ENCODE measurements around the gene ASIC1.

Gene ASIC1

GRCh38 chr12:50057896-50058670 lies 687 bp downstream of the ASIC1 start:
- H3K9ac ChIP-seq (ENCODE audit: low read length): peak overlapping the region; percentile 54
- H3K27ac ChIP-seq (ENCODE audit: low read depth, low read length): no peak overlapping the region
- no peaks in the 10 kb centered on the region for H3K9me2 ChIP-seq (replicated peaks; ENCODE audit: insufficient read depth, low read length)
- H3F3A ChIP-seq (ENCODE audit: insufficient read depth): no peaks in the 10 kb centered on the region
- H2AFZ ChIP-seq (ENCODE audit: low read depth, low read length, severe bottlenecking): no peak overlapping the region
- H3K79me2 ChIP-seq (ENCODE audit: insufficient read depth, low read length): no peaks in the 10 kb centered on the region
- H3K9me3 ChIP-seq (ENCODE audit: insufficient read depth, low read length): no peaks in the 10 kb centered on the region
- no peaks in the 10 kb centered on the region for H3K36me3 ChIP-seq (ENCODE audit: low read length)
- no peak for TF ChIP-seq EZH2phosphoT487 (conservative IDR thresholded peaks at IDR 0.05; ENCODE audit: low read length)
- TF ChIP-seq, protein P1, sequence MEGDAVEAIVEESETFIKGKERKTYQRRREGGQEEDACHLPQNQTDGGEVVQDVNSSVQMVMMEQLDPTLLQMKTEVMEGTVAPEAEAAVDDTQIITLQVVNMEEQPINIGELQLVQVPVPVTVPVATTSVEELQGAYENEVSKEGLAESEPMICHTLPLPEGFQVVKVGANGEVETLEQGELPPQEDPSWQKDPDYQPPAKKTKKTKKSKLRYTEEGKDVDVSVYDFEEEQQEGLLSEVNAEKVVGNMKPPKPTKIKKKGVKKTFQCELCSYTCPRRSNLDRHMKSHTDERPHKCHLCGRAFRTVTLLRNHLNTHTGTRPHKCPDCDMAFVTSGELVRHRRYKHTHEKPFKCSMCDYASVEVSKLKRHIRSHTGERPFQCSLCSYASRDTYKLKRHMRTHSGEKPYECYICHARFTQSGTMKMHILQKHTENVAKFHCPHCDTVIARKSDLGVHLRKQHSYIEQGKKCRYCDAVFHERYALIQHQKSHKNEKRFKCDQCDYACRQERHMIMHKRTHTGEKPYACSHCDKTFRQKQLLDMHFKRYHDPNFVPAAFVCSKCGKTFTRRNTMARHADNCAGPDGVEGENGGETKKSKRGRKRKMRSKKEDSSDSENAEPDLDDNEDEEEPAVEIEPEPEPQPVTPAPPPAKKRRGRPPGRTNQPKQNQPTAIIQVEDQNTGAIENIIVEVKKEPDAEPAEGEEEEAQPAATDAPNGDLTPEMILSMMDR (IDR thresholded peaks at IDR 0.05; ENCODE audit: insufficient read depth, low read length, poor library complexity, severe bottlenecking): no peak
- H3K4me2 ChIP-seq (ENCODE audit: low read depth, low read length, poor library complexity, severe bottlenecking): peak overlapping the region; percentile 65
- no peaks in the 10 kb centered on the region for H3K27me3 ChIP-seq (ENCODE audit: low read length)
- H4K20me1 ChIP-seq (ENCODE audit: low read depth, low read length): no peaks in the 10 kb centered on the region
- peak overlapping the region; percentile 63 for H3K4me3 ChIP-seq (ENCODE audit: insufficient read depth, low read length, poor library complexity, severe bottlenecking)

DNA sequence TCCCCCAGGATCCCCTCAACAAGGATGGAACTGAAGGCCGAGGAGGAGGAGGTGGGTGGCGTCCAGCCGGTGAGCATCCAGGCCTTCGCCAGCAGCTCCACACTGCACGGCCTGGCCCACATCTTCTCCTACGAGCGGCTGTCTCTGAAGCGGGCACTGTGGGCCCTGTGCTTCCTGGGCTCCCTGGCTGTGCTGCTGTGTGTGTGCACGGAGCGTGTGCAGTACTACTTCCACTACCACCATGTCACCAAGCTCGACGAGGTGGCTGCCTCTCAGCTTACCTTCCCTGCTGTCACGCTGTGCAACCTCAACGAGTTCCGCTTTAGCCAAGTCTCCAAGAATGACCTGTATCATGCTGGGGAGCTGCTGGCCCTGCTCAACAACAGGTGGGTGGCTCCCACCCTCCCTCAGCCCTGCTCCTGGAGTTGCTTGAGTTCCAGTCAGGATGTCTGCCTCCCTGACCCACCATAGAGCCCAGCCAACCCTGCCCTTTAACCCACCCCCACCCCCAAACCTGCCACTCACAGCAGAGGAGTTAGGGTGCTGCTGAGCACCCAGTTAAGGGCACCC lies 1.4 kb downstream of the ASIC1 start:
- H2AFZ ChIP-seq (ENCODE audit: low read depth, low read length, severe bottlenecking): no peak overlapping the region
- H3K9me3 ChIP-seq (ENCODE audit: insufficient read depth, low read length): no peaks in the 10 kb centered on the region
- TF ChIP-seq EZH2phosphoT487 (conservative IDR thresholded peaks at IDR 0.05; ENCODE audit: low read length): no peak
- TF ChIP-seq, protein P1 (IDR thresholded peaks at IDR 0.05; ENCODE audit: insufficient read depth, low read length, poor library complexity, severe bottlenecking): no peak
- no peaks in the 10 kb centered on the region for H3K27me3 ChIP-seq (ENCODE audit: low read length)
- H3F3A ChIP-seq (ENCODE audit: insufficient read depth): no peaks in the 10 kb centered on the region
- no peaks in the 10 kb centered on the region for H4K20me1 ChIP-seq (ENCODE audit: low read depth, low read length)
- no peaks in the 10 kb centered on the region for H3K79me2 ChIP-seq (ENCODE audit: insufficient read depth, low read length)
- no peak overlapping the region for H3K4me2 ChIP-seq (ENCODE audit: low read depth, low read length, poor library complexity, severe bottlenecking)
- no peak overlapping the region for H3K9ac ChIP-seq (ENCODE audit: low read length)
- no peaks in the 10 kb centered on the region for H3K9me2 ChIP-seq (replicated peaks; ENCODE audit: insufficient read depth, low read length)
- H3K4me3 ChIP-seq (ENCODE audit: insufficient read depth, low read length, poor library complexity, severe bottlenecking): no peak overlapping the region
- H3K36me3 ChIP-seq (ENCODE audit: low read length): no peaks in the 10 kb centered on the region
- H3K27ac ChIP-seq (ENCODE audit: low read depth, low read length): no peak overlapping the region

DNA sequence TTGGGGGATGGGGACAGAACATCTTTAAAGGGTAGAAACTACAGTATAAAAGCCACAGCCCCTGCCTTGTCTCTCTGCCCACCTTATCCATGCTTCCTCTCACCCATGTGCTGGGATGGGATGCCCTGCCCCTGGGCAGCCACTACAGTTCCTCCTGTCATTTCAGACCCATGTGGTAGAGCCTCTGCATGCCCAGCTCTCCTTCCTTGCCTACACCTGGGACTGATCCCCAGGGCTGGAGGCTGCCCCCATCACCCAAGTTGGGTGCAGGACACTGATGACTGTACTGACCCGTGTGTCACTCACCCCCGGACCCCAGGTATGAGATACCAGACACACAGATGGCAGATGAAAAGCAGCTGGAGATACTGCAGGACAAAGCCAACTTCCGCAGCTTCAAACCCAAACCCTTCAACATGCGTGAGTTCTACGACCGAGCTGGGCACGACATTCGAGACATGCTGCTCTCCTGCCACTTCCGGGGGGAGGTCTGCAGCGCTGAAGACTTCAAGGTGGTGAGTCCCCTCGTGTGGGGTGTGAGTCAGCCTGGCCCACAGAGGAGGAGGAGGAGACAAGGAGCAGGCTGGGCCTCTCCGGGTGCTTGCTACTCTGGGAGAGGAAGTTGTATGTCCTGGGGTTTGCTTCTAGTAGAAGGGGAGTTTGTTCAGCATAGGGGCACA lies 2.2 kb downstream of the ASIC1 start:
- Histone ChIP-seq H3K27me3 (ENCODE audit: low read length) (no peaks in the 10 kb centered on the region), H3K36me3 (ENCODE audit: low read length) (no peaks in the 10 kb centered on the region), H3K79me2 (ENCODE audit: insufficient read depth, low read length) (no peaks in the 10 kb centered on the region), H3K9me3 (ENCODE audit: insufficient read depth, low read length) (no peaks in the 10 kb centered on the region), H3K9me2 (replicated peaks; ENCODE audit: insufficient read depth, low read length) (no peaks in the 10 kb centered on the region), H3K4me3 (ENCODE audit: insufficient read depth, low read length, poor library complexity, severe bottlenecking) (no peak overlapping the region), H3K4me2 (ENCODE audit: low read depth, low read length, poor library complexity, severe bottlenecking) (no peak overlapping the region), H2AFZ (ENCODE audit: low read depth, low read length, severe bottlenecking) (no peak overlapping the region), H4K20me1 (ENCODE audit: low read depth, low read length) (no peaks in the 10 kb centered on the region), H3K27ac (ENCODE audit: low read depth, low read length) (no peak overlapping the region), H3F3A (ENCODE audit: insufficient read depth) (no peaks in the 10 kb centered on the region), H3K9ac (ENCODE audit: low read length) (no peak overlapping the region)
- no peak for TF ChIP-seq EZH2phosphoT487 (conservative IDR thresholded peaks at IDR 0.05; ENCODE audit: low read length)
- TF ChIP-seq, protein P1 (IDR thresholded peaks at IDR 0.05; ENCODE audit: insufficient read depth, low read length, poor library complexity, severe bottlenecking): no peak

Data from SU-DHL-6 (cell line).